ENCODE results near the gene SLC39A8.
"Not testable (repeated sequence)": the region's sequence is repeated elsewhere in the genome, so short reads cannot be mapped to it uniquely, and the experiment has no call there.

SLC39A8 gene

DNA sequence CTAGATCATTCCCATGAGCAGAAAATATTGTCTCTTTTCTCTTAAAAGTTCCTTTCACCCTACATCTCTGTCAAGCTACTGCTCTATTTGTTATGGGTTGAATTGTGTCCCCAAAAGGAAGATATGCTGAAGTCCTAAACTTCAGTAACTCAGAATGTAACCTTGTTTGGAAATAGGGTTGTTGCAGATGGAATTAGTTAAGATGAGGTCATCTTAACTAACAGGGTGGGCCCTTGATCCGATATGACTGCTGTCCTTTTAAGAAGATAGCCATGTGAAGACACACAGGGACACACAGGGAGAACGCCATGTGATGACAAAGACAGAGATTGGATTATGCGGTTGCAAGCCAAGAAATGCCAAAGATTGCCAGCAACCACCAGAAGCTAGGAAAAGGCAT is 12.8 kb upstream of the SLC39A8 start:
- H3K9ac ChIP-seq: no peak overlapping the region
- 0 out of 22 replicates have a peak, but pooled peaks cover 0 to 4% (median 0%) of the 10 kb centered on the region in 11 experiments for H3K9me3 ChIP-seq (replicated peaks in 1 of 11)
- H3K4me1 ChIP-seq: no peaks in the 10 kb centered on the region; a peak in 1 of 20 replicates
- H3K4me3 ChIP-seq: no peak overlapping the region
- no peaks in the 10 kb centered on the region for H3K27me3 ChIP-seq
- H4K20me1 ChIP-seq: no peaks in the 10 kb centered on the region
- TF ChIP-seq Cebpa-rat (IDR thresholded peaks at IDR 0.05): no peak
- H3K36me3 ChIP-seq: no peaks in the 10 kb centered on the region
- no peak overlapping the region for H3K27ac ChIP-seq
- H3K4me2 ChIP-seq: no peak overlapping the region

DNA sequence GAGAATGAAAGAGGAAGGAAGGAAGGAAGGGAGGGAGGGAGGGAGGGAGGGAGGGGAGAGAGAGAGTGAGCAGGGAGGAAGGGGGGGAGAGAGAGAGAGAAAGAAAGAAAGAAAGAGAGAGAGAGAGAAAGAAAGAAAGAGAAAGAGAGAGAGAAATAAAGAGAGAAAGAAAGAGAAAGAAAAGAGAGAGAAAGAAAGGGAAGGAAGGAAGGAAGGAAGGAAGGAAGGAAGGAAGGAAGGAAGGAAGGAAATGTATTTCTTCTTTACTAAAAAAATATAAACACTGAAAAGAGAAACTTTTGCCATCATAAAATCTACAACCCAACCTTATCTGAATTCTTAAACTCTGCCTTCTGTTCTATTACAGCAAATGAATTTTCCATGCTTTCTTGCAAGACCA is 12.4 kb upstream of the SLC39A8 start:
- H3K9ac ChIP-seq; H3K4me2 ChIP-seq; H3K27me3 ChIP-seq; H3K36me3 ChIP-seq; H3K4me3 ChIP-seq; H4K20me1 ChIP-seq; H3K27ac ChIP-seq; H3K9me3 ChIP-seq (replicated peaks in 1 of 11); H3K4me1 ChIP-seq: not testable (repeated sequence)

DNA sequence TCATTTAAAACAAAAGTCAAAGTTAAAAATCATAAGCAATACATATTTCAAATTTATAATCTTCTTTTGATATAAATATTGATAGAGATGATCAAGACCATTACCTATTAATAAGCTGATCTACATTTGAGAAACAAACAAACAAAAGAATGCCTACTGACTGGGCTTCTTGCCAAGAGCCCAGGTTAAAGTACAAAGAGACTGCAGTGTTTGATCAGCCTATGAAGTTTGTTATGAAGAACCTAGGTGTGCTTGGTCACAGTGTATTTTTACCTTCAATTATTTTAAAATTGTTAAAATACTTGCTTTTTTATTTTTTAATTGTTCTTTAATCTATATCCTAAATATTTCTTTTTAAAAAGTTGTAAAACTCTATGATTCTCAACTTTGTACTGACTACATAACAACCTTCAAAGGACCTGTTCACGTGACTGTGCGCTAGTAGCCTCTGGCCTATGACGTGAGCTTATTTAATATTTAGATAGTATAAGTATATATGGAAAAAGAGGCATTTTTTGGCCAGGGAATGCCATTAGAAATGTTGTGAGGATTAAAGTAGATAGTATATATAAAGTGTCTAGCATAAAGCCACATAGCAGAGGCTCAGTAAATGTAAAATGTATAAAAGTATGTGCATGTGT is 11.4 kb upstream of the SLC39A8 start:
- Histone ChIP-seq H3K36me3 (no peaks in the 10 kb centered on the region), H3K9ac (no peak overlapping the region), H4K20me1 (no peaks in the 10 kb centered on the region), H3K4me2 (no peak overlapping the region), H3K4me3 (no peak overlapping the region), H3K27ac (no peak overlapping the region), H3K27me3 (no peaks in the 10 kb centered on the region), H3K4me1 (no peaks in the 10 kb centered on the region; a peak in 1 of 20 replicates), H3K9me3 (replicated peaks in 1 of 11) (0 out of 22 replicates have a peak, but pooled peaks cover 0 to 4% (median 0%) of the 10 kb centered on the region in 11 experiments)
- TF ChIP-seq Cebpa-rat (IDR thresholded peaks at IDR 0.05): no peak

DNA sequence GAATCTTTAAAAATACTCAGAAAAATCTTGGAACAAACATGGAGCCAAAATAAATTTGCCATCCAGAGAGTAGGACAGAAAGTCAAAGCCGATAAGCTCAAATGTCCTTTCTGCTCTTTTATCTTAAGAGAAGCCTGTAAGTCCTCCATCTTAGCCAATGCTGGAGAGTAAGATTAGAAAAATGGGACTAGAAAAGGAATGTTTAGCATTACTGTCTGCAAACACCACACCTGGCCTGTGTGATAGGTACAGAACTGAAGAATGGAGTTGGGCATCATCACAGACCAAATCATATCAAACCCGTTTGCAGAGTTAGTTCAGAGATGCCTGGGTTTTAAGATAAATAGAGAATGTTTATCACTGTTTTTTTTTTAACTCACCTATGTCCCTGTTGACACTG is 10.5 kb upstream of the SLC39A8 start:
- no peak overlapping the region for H3K4me2 ChIP-seq
- H3K27ac ChIP-seq: no peak overlapping the region
- no peaks in the 10 kb centered on the region for H3K36me3 ChIP-seq
- no peaks in the 10 kb centered on the region; a peak in 1 of 20 replicates for H3K4me1 ChIP-seq
- H3K9ac ChIP-seq: no peak overlapping the region
- H4K20me1 ChIP-seq: no peaks in the 10 kb centered on the region
- no peaks in the 10 kb centered on the region for H3K27me3 ChIP-seq
- 0 out of 22 replicates have a peak, but pooled peaks cover 0 to 4% (median 0%) of the 10 kb centered on the region in 11 experiments for H3K9me3 ChIP-seq (replicated peaks in 1 of 11)
- TF ChIP-seq Cebpa-rat (IDR thresholded peaks at IDR 0.05): no peak
- no peak overlapping the region for H3K4me3 ChIP-seq

DNA sequence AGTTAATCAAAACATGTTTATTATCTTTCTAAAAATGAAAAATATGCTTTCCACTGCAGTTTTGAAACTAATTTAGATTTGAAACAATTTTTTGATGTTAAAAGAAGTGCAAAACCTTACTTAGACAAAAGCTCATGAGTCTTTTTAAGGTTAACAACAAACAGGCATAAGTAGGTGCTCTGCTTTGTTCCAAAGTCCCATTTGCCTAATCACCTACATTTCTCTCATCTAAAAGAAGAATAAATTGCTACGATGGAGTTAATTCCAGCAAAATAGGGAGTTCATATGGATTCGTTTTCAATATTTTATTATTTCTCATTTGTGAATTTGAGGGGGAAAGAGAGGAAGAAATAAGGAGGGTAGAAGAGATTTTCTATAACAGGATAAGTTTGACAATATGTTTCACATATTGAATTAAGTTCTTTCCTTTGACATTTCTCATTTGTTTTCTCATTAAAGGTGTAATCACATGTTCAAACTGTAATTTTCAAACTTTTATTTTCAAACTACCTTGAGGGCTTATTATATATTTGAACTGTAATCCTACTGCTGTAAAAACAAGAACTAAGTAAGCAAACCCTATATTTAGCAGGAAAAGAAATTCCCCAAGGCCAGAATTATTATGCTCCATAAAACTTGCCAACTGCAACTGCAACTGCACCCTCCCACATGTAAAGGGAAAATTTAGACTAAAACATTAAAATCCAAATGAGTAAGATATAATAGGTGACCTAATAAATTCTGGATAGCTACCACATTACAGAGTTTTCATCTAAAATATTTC is 9.6 kb upstream of the SLC39A8 start:
- no peak overlapping the region for H3K4me3 ChIP-seq
- no peak overlapping the region for H3K27ac ChIP-seq
- no peak for TF ChIP-seq Cebpa-rat (IDR thresholded peaks at IDR 0.05)

DNA sequence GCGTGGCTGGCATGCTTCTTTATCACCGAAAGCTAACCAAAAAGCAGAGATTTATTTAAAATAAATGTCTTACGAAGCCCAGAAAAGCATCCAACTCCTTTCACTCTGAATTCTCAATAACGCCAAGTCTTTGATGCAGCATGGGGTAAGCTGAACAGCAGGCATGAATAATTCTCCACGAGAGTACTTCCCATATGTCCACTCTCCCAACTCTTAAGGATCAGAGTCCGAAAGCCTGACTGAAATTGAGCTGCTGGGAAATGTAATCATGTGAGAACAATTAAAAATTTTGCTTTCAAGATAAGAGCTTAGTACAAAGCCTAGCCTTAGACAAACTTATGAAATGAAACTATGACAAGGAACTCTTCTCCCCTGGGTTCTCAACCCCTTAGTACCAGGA is 7.5 kb upstream of the SLC39A8 start:
- no peaks in the 10 kb centered on the region for H3K36me3 ChIP-seq
- H3K9ac ChIP-seq: no peak overlapping the region
- H3K4me1 ChIP-seq: no peaks in the 10 kb centered on the region; a peak in 1 of 20 replicates
- no peak for TF ChIP-seq Cebpa-rat (IDR thresholded peaks at IDR 0.05)
- no peaks in the 10 kb centered on the region for H4K20me1 ChIP-seq
- H3K27me3 ChIP-seq: no peaks in the 10 kb centered on the region
- H3K4me2 ChIP-seq: no peak overlapping the region
- no peak overlapping the region for H3K4me3 ChIP-seq
- 0 out of 22 replicates have a peak, but pooled peaks cover 0 to 4% (median 0%) of the 10 kb centered on the region in 11 experiments for H3K9me3 ChIP-seq (replicated peaks in 1 of 11)
- H3K27ac ChIP-seq: no peak overlapping the region

More for the DNA sequence above, 9.6 kb upstream of the SLC39A8 start:
- no peak overlapping the region for H3K4me2 ChIP-seq
- no peak overlapping the region for H3K9ac ChIP-seq
- no peaks in the 10 kb centered on the region; a peak in 1 of 20 replicates for H3K4me1 ChIP-seq
- no peaks in the 10 kb centered on the region for H3K27me3 ChIP-seq
- H3K9me3 ChIP-seq (replicated peaks in 1 of 11): 0 out of 22 replicates have a peak, but pooled peaks cover 0 to 4% (median 0%) of the 10 kb centered on the region in 11 experiments
- H4K20me1 ChIP-seq: no peaks in the 10 kb centered on the region
- H3K36me3 ChIP-seq: no peaks in the 10 kb centered on the region

DNA sequence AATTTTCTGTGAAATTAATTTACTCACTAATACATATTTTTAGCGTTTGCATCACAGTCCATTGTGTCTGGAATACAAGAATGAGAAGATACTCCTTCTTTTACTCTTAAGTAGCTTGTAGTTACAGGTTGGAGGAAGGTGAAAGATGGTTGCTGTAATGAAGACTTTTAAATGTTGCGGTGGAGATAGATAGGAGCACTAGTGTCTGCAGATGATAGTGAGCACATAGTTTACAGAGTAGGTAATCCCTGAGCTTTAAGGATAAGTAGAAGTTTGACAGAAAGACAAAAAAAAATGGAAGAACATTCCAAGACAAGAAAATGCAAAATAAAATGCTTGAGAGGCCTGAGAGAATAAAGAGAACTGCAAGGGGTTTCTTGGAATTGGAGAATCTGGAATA is 5.4 kb upstream of the SLC39A8 start:
- Histone ChIP-seq H3K27me3 (no peaks in the 10 kb centered on the region), H3K27ac (no peak overlapping the region), H4K20me1 (no peaks in the 10 kb centered on the region), H3K4me2 (no peak overlapping the region), H3K36me3 (no peaks in the 10 kb centered on the region), H3K4me1 (peaks cover 8 to 12% (median 10%) of the 10 kb centered on the region in 10 experiments; a peak in 19 of 20 replicates), H3K9me3 (replicated peaks in 1 of 11) (no peaks in the 10 kb centered on the region), H3K4me3 (no peak overlapping the region), H3K9ac (no peak overlapping the region)
- no peak for TF ChIP-seq Cebpa-rat (IDR thresholded peaks at IDR 0.05)

DNA sequence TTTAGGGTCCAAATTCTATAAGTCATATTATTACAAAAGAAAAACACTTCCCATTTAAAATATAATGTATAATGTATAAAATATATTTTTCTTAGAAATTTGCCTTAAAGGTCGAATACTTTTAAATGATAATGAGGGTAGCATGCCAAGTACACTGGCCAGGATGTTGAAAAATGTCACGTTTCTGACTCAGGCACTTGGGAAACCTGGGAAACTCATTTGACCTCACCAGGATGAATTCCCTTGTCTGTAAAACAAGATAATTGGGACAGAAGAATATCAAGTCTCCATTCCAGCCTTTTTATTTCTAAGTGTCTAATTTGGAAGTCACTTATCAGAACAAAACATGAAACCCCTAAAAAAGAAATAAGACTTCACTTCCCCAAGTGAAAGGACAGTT is 3.4 kb upstream of the SLC39A8 start:
- no peaks in the 10 kb centered on the region for H3K9me3 ChIP-seq (replicated peaks in 1 of 11)
- no peak overlapping the region for H3K9ac ChIP-seq
- peaks cover 8 to 14% (median 12%) of the 10 kb centered on the region in 10 experiments; a peak in 19 of 20 replicates for H3K4me1 ChIP-seq
- no peaks in the 10 kb centered on the region for H3K27me3 ChIP-seq
- TF ChIP-seq Cebpa-rat (IDR thresholded peaks at IDR 0.05): no peak
- no peak overlapping the region for H3K27ac ChIP-seq
- no peaks in the 10 kb centered on the region for H3K36me3 ChIP-seq
- no peaks in the 10 kb centered on the region for H4K20me1 ChIP-seq
- H3K4me2 ChIP-seq: no peak overlapping the region
- H3K4me3 ChIP-seq: no peak overlapping the region

DNA sequence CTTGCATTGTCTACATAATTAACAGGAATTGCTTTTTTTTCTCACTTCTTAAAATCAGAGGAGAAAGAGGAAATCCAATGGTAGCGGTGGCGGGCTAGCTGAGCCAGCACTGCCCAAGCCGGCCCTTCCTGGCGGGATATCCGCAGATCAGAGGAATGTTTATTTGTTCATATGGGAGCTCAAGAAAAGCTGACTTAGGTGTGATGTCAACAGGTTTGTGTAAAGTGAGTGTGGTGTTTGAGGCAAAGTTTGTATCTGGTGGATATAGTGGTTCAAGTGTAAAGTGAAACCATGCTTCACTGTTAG is 466 bp upstream of the SLC39A8 start:
- Histone ChIP-seq H3K36me3 (no peaks in the 10 kb centered on the region), H3K9me3 (replicated peaks in 1 of 11) (no peaks in the 10 kb centered on the region), H3K4me1 (peaks cover 32 to 42% (median 41%) of the 10 kb centered on the region in 10 experiments), H3K27me3 (no peaks in the 10 kb centered on the region), H4K20me1 (peaks cover 0 to 8% (median 0%) of the 10 kb centered on the region in 11 experiments; a peak in 1 of 22 replicates), H3K4me2 (peak overlapping the region; percentile 81 to 94 (median 89)), H3K27ac (peak overlapping the region; percentile 24 to 96 (median 93); a peak in 20 of 22 replicates), H3K9ac (peak overlapping the region; percentile 60 to 94 (median 89); a peak in 21 of 22 replicates), H3K4me3 (peak overlapping the region; percentile 73 to 83 (median 79))
- no peak for TF ChIP-seq Cebpa-rat (IDR thresholded peaks at IDR 0.05)

Data from BLaER1 treated with 17β-estradiol and CSF1 and Interleukin-3, amounts not matched to agents 10 nM and 100 nM (cell line).